Measurements from ENCODE around the gene PSORS1C1.

Gene PSORS1C1

DNA sequence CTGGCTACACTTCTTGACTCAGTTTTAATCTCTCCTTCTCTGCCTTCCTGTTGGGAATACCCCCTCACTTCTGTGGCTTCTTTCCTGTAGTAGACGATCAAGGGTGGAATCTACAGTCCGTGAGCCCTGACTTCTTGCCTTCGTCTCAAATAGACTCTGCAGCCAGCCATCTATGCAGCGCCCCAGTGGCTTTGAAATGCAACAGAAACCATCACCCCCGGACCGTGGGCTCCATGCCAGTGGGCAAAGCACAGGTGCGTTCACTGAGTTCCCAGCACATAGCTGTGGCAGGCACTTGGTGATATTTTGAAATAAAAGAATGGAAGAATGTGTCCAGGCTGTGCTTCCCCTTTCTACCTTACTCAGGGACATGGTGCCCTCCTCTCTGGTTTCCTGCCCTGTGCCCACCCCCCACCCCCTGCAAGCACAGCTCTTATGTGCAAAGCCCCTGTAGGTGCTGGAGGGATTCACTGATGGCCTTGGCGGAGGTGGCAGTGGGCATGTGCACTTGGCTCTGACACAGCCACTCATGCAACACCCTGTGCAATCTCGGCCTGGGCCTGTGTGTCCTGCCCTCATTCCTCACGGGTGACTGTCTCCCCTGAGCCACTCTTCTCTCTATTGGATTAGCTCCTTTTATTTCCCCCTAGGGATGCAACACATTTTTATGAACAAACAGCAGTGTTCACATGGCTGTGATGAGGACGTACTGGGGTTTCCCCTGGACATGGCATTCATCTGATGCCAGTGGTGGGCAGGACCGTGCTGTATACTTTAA is 11.2 kb downstream of the PSORS1C1 start:
- no peak for DNase-seq (ENCODE audit: low read depth in 1 of 2, low spot score in 1 of 2)

DNA sequence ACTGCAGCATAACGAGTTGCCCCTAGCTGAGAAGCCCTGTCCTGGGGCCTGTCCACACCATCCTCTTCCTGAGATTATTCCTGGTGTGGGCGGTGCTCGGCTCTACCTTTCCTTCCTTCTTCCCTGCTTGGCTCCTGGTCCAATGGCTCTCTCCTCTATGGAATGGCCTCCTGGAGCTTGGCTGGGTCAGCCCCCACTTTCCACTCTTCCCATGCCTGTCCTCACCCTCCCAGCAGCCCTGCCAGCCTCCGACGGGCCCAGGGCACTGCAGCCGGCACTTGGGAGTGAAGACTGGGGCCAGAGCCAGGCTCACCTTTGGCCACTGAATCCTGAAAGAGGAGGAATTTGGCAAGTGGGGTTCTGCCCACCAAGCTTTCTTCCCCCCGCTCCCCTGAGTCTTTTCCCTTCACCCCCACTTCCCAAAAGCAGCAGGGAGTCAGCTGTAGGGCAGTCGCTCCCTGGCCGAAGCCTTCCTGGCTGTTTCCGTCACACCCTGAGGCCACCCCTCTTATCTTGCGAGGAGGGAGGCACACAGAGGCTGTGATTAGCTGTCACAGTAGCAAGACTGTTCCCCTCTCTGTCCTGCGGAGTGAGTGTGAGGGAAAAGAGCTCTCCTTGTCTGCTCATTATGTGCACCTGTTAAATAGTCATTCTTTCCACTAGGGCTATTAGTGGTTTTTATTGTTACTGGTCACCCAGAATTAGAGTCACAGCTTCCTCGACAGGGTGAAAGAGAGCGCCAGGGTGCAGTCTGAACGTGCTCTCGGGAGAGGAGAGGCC is 12.0 kb downstream of the PSORS1C1 start:
- DNase-seq (ENCODE audit: low read depth in 1 of 2, low spot score in 1 of 2), result no peak

DNA sequence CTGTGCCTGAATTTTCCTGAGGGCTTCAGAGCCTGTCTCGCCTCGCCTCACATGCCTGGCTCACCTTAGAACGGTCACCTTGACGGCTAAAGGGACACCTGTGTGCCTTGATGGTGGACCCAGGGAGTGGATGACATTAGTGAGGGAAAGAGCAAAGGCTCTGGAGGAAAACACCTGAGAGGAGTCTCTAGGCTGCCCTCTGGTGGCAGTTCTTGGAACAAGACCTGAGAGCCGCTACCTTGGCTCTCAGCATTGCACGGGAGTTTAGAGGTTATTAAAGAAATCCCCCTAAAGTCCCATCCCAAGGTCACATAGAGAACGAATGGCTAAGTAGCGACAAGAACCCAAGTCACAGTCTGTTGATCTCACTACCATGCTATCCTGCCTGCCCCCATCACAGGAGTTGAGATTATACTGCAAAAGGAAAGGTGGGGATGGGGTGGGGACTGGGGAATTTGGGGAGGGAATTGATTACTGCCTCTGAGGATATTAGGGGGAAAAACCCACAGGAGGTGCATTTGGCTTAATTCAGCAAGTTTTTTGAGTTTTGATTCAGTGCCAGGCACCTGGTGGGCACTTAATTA is 13.6 kb downstream of the PSORS1C1 start:
- DNase-seq (ENCODE audit: low read depth in 1 of 2, low spot score in 1 of 2), result peak; percentile 53 to 69

DNA sequence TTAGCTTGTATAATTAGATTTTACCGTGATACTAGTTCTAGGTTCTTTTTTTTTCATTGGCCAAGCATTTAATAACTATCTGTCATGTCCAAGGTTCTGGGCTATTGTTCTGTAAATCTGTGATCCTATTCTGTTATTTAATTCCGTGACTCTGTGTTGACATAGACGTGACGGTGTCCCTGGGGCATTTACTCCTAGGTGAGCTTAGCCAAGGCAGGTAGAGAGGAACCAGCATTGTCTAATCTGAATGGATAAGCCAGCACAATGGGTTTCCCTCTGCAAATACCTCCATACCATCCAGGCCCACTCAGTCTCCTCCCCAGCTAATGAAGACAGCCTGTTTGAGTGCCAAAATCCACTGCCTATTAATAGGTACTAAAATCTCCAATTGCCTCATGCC is 14.5 kb downstream of the PSORS1C1 start:
- no peak for DNase-seq (ENCODE audit: low read depth in 1 of 2, low spot score in 1 of 2)

DNA sequence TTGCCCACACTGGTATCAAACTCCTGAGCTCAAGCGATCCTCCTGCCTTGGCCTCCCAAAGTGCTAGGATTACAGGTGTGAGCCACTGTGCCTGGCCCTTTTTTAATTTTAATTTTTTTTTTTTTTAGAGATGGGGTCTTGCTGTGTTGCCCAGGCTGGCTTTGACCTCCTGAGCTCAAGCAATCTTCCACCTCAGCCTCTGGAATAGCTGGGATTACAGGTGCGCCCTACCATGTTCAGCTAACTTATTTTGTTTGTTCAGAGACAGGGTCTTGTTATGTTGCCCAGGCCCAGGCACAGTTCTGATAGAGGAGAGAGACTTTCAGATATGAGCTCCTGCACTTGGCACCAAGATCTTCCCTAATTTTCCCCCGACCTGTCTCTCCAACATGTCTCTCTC is 16.2 kb downstream of the PSORS1C1 start:
- no peak for DNase-seq (ENCODE audit: low read depth in 1 of 2, low spot score in 1 of 2)

DNA sequence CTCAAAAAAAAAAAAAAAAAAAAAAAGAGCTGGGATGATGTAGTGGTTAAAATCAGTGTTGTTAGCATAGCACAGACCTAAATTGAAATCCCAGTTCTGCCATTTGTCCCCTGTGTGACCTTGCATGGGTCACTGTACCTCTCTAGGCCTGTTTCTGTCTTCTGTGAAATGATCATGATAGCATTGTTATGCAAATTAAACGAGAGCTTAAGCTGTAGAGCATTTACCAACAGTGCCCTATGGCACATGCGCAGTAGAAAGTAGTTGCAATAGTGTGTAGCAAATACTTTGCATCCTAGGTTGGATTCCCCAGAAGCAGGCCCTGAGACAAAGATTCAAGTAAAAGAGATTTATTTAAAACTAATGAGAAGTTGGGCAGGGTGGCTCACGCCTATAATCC is 17.0 kb downstream of the PSORS1C1 start:
- DNase-seq (ENCODE audit: low read depth in 1 of 2, low spot score in 1 of 2), result no peak

DNA sequence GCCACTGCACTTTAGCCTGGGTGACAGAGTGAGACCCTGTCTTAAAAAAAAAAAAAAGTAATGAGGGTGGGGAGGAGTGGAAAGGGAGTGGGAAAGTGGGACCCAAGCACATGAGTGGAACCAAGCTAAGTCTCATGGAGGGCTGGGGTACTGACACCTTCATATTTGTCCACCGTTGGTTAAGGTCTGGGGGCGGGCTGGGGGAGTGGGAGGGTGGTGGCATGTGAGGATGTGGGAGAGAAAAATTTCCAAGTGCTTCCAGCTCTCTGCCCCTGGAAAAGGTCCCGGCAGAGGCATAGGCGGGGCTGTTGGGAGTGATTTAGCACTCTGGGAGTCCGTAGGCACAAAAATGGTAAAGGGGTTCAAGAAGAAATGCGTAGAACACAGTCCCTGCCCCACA is 18.2 kb downstream of the PSORS1C1 start:
- no peak for DNase-seq (ENCODE audit: low read depth in 1 of 2, low spot score in 1 of 2)

DNA sequence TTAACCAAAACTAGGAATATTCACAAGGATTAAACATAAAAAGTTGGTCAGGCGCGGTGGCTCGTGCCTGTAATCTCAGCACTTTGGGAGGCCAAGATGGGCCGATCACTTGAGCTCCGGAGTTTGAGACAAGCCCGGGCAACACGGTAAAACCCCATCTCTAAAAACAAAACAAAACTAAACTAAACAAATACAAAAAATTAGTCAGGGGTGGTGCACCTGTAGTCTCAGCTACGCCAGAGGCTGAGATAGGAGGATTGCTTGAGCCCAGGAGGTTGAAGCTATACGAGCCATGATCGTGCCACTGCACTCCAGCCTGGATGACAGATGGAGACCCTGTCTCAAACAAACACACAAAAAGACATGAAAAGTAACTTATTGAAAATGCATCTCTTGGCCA is 21.1 kb downstream of the PSORS1C1 start:
- no peak for DNase-seq (ENCODE audit: low read depth in 1 of 2, low spot score in 1 of 2)

DNA sequence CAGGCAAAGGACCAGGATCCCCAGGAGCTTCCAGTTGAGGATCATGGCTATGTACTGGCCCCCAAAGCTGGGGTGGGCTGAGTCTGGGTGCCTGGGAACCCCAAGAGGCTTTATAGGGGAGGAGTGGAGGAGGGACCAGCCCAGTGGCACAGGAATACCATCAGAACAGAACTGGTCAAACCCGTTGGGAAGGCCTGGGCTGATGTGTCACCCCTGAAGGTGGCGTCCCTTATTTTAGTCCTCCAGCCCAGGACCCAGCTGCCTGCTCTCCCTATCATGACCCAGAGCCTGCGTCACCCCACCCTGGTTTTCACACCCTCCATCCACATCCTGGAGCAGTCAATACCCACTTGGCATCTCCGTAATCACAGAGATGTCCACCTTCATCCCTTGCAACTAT is 24.4 kb downstream of the PSORS1C1 start, which contains the start of gene PSORS1C2:
PSORS1C2 (minus strand) TSS at position 85 of the 400 bp plus-strand sequence; CDS start at position 45, 40 bp downstream.
- no peak for DNase-seq (ENCODE audit: low read depth in 1 of 2, low spot score in 1 of 2)

DNA sequence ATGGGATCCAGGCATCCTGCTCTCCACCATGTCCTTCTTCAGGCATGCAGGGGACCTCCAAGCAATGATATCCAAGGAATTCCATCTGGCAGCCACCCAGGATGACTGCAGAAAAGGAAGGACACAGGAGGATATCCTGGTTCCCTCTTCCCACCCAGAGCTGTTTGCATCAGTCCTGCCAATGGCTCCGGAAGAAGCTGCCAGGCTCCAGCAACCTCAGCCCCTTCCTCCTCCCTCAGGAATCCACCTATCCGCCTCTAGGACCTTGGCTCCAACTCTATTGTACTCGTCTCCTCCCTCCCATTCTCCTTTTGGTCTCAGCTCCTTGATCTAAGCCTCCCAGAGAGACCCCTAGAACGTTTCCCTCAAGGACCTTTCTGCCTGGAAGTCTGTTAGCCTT is 25.0 kb downstream of the PSORS1C1 start:
- no peak for DNase-seq (ENCODE audit: low read depth in 1 of 2, low spot score in 1 of 2)

DNA sequence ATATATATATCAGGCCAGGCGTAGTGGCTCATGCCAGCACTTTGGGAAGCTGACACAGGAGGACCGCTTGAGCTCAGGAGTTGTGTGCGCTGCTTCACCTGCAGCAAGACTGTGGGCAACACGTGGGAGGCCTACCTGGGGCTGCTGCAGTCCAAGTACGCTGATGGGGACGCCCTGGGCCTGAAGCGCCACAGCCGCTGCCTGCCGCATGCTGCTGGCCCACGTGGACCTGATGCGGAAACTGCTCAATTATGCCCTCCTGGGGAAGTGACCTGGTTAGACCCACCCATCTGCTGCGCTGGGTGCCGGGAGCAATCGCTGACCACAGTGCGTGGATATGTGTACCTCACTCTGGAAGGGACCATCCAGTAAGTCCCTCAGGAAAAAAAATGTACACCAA is 26.0 kb downstream of the PSORS1C1 start:
- DNase-seq (ENCODE audit: low read depth in 1 of 2, low spot score in 1 of 2), result no peak

DNA sequence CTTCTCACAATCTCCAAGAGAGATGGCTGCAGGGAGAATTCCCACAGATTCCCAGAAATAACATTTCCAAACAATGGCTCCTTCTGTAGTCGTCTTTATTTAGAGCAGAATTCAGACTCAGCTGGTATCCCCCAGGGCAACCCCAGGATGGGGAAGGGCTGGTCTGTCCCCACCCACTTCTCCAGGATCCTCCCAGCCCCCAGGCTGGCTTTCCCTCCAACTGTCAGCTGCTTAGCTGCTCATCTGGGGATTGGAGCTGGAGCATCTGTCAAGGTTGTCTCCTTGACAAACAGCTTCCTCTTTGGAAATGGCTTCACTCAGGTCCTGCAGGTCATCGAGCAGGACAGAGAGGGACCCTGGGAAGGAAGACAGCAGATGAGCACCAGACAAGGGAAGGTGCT is 27.8 kb downstream of the PSORS1C1 start:
- DNase-seq (ENCODE audit: low read depth in 1 of 2, low spot score in 1 of 2), result no peak

DNA sequence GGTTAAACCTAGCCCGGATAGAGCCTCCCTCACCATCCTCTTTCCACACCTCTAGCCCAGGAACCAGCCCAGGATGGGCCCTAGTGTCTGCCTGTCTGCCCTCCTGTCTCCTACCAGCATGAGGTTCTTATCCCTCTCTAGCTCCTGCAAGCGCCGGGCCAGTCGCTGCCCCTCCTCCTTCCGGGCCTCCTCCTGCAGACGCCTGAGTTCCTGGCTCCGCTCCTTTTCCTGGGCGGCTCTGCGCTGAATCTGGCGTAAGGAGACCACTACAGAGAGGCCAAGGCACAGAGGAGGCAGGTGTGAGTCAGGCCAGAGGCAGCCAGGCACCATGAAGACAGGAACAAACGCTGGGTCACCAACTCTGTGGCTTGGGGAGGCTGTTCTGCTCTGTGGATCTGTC is 28.5 kb downstream of the PSORS1C1 start:
- no peak for DNase-seq (ENCODE audit: low read depth in 1 of 2, low spot score in 1 of 2)

DNA sequence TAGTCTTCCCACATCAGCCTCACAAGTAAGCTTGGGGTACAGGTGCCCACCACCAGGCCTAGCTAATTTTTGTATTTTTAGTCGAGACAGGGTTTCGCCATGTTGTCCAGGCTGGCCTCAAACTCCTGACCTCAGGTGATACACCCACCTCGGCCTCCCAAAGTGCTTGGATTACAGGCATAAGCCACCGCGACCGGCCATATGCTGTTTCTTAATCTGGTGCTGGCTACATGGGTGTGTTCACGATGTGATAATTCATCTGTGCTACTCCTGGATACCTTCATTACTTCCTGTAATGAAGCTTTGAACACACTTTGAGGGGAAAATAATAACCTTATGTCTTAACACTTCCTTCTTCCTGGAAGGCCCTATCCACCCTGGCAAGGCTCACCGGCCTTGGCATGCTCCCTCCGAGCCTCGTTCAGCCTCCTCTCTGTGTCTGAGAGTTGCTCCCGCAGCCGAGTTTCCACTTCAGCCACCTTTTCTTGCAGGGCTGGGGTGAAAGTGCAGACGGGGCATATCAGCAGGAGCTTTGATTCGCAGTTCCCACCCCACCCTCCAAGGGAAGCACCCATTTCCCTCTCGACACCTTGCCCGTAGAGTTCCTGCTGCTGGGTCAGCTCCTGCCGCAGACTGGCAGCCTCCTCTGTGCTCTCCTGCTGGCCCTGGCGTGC is 29.8 kb downstream of the PSORS1C1 start:
- no peak for DNase-seq (ENCODE audit: low read depth in 1 of 2, low spot score in 1 of 2)

DNA sequence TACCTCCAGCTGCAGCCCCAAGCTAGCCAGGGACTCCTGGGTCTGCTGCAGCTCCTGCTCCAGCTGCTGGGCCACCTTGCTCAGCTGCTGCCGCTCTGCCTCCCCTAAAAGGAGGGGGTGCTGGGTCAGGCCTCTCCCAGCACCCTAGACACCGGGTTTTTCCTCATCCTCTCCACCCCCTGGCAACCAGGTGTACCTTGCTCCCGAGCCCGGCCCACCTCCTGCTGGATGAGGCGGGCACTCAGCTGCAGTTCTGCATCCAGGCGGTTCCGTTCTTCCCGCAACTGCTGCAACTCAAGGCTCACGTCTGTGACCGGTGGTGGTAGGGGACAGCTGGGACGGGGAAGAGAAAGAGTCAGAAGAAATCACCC is 30.4 kb downstream of the PSORS1C1 start:
- no peak for DNase-seq (ENCODE audit: low read depth in 1 of 2, low spot score in 1 of 2)

DNA sequence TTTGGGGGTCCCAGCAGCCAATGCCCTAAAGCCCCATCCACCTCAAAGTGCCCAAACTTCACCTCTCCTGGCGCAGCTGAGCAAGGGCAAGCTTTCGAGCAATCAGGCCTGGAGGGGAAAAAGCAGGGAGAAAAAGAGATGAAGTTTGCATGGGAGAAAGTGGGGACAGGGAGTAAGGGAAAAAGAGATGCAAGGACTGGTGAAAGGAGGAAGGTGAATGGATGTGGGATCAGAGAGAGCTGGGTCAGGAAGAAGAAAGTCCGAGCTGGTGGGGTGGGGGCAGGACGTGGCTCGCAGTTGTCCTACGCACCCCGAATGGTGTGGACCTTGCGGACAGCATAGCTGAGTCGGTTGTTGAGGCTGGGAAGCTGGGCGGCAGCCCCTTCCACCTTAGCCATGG is 30.8 kb downstream of the PSORS1C1 start:
- no peak for DNase-seq (ENCODE audit: low read depth in 1 of 2, low spot score in 1 of 2)

DNA sequence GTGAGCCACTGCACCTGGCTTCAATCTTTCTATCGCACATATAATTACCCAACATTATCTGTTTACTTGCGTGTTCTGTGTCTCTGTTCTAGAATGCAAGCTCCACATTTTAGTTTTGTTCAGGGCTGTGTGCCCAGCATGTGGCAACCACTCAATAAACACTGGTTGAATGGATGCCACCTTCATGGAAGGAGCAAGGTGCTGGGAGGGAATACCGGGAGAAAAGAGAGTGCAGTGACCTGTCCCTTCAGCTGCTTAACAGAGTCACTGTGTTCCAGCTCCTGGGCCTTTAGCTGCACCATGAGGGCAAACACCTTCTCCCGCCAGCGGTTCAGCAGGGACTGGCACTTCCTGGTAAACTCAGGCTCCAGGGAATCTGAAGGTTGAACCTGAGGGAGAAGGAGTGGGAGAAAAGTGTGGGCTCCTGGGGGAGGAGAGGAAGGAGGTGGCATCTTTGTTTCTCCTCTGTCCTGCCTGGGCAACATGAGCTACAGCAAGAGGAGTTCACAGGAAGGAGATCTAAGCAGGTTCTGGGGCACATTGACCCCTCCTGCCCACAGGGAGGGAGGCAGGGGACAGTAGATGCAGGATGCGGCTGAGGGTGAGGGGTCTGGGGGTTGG is 35.3 kb downstream of the PSORS1C1 start:
- DNase-seq (ENCODE audit: low read depth in 1 of 2, low spot score in 1 of 2), result no peak

DNA sequence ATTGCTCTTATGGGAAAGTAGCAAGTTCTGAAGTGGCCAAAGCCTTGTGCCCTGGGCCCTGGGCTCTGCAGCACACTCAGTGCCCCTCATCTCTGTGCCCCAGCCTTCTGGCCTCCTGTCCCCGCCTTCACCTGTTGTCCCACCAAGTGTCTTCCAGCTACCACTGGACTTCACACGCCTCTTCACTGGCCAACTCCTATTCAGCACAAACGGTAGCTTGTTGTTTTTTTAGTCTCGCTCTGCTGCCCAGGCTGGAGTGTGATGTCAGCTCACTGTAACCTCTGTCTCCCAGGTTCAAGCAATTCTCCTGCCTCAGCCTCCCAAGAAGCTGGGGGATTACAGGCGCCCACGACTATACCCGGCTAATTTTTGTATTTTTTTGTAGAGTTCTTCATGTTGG is 38.2 kb downstream of the PSORS1C1 start:
- no peak for DNase-seq (ENCODE audit: low read depth in 1 of 2, low spot score in 1 of 2)

DNA sequence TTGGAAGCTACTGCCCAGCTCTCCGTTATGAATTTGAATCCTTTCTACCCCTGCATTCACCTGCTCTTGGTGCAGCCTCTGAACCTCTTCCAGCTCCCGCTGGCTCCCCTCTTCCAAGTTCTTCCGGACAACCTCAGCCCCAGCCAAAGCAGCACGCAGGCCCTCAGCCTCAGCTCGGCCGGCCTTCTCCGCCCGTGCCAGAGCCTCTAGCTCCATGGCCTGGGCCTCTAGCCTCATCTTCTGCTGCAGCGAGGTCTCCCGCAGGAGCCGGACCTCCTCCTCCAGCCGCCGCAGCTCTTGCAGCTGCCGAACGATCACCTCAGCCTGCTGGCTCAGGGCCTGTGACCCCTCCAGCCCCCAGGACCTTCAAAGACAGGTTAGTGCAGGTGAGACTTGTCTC is 39.8 kb downstream of the PSORS1C1 start:
- no peak for DNase-seq (ENCODE audit: low read depth in 1 of 2, low spot score in 1 of 2)

DNA sequence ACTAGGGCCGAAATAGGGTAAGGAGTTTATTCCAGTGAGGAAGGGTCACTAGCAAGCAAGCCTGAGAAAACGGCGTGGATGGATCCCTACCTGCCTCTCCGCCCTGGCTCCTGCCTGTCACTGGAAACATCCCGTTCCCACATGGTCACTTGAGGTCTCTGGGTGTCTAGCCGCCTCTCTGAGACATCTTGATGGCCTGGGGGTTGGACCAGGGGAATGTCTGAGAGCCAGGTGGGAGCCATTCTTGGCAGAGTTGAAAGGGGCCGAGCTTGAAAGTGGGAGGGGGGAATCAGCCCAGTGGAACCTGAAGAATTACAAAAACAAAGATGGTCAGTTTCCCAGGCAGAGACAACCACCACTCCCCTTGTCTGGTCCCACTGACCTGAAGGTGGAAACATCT is 42.0 kb downstream of the PSORS1C1 start:
- DNase-seq (ENCODE audit: low read depth in 1 of 2, low spot score in 1 of 2), result no peak

DNA sequence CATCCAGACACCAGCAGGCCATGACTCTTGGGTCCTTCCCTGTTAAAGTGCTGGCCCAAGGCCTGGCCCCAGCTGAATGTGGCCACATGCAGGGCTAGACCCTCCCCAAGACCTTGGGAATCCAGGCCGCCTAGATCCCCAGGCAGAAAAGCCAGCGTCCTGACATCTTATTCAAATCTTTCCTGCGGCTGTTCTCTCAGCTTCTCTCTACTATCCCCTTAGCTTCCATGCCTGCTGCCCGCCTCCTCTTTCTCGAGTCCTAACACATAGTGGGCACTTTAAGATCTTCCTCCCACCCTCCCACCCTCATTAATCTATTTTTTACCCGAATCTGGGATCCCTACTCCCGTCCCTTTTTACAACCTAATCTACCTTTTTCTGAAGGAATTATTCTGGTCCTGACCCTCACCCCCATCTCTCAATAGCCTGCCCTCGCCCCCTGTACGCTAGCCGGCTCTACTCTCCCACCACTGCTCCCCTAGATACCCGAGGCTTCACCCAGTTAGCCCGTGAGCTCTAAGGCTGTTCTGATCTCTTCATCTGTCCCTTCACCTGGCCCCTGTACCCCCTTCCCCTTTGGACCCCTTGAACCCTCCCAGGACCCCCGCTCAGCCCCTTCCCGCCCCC is 43.0 kb downstream of the PSORS1C1 start, which contains the start of gene CCHCR1:
CCHCR1 (minus strand) TSS at position 290 of the 627 bp plus-strand sequence; CDS start at position 88, 202 bp downstream.
- no peak for DNase-seq (ENCODE audit: low read depth in 1 of 2, low spot score in 1 of 2)
